ENCODE measurements around the gene KIF22. TPM values are rescaled to one million over a fixed set of nuclear protein-coding genes. Genes with fewer than 3 reads are reported as not detected.
A peak's percentile ranks its signal among the peaks of the same experiment; 100 is the strongest.
"Not testable (repeated sequence)": the region's sequence is repeated elsewhere in the genome, so short reads cannot be mapped to it uniquely, and the experiment has no call there.

The KIF22 gene
- total and polyA plus RNA-seq, 3 experiments from 2014 or later: 61.2 to 131 (median 118) TPM

GRCh38 chr16:29745853-29746345 is 44.7 kb upstream of the KIF22 start, which contains the start of gene C16orf54:
Gene C16orf54, minus strand, starts transcription at chr16:29745990. Its CDS starts 1,039 bp downstream, at chr16:29744951.
- H3K4me1 Mint-ChIP-seq: peaks cover 57 to 70% (median 61%) of the 10 kb centered on the region in 3 donors
- Histone ChIP-seq H3K36me3 (ENCODE audit: insufficient read depth, low read length) (peaks cover 21% of the 10 kb centered on the region), H3K27ac (ENCODE audit: low read depth, low read length) (peak within 1 kb of the TSS; percentile 97), H3K9me3 (ENCODE audit: low read length) (no peaks in the 10 kb centered on the region), H3K4me1 (ENCODE audit: insufficient read depth, low read length) (peaks cover 65% of the 10 kb centered on the region), H3K27me3 (ENCODE audit: insufficient read depth, low read length, poor library complexity, severe bottlenecking) (no peaks in the 10 kb centered on the region), H3K4me3 (ENCODE audit: low read length) (peak within 1 kb of the TSS; percentile 86)
- H3K9me3 Mint-ChIP-seq: peaks cover 0 to 3% (median 0%) of the 10 kb centered on the region in 5 donors
- CTCF ChIA-PET: interaction anchor here (1.0 to 4.9 kb wide), 8 partner anchors 9 to 70 kb away, joined by 3 to 28 read pairs (median 4); partner anchors contain the start of genes KIF22 and PAGR1
- DNase-seq: peak; percentile 89 to 99 (median 98)
- peak within 1 kb of the TSS; percentile 98 to 100 (median 100) for H3K27ac Mint-ChIP-seq
- POLR2A ChIA-PET: interaction anchor here (0.7 to 3.0 kb wide), 9 partner anchors 9 to 66 kb away, joined by 3 to 28 read pairs (median 6); partner anchors contain the start of gene KIF22
- H3K36me3 Mint-ChIP-seq: peaks cover 24 to 66% (median 27%) of the 10 kb centered on the region in 3 donors
- peaks cover 0 to 5% of the 10 kb centered on the region in 2 donors for H3K27me3 Mint-ChIP-seq
- peak within 1 kb of the TSS; percentile 96 to 100 (median 99) for H3K4me3 Mint-ChIP-seq

DNA sequence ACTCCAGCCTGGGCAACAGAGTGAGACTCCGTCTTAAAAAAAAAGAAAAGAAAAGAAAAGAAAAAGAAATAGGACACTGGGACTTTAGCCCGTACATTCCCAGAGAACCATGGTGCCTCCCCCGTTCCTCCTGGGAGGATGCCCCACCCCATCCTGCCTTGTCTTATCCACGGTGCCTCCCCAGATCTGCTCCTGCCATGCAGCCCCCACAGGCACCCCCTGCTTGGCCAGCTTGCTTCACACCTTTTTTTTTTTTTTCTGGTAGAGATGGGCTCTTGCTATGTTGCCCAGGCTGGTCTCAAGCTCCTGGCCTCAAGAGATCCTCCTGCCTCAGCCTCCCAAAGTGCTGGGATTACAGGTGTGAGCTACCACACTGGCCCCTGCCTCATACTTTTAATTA is 44.0 kb upstream of the KIF22 start:
- H3K27me3 Mint-ChIP-seq; H3K9me3 ChIP-seq (ENCODE audit: low read length); H3K27me3 ChIP-seq (ENCODE audit: insufficient read depth, low read length, poor library complexity, severe bottlenecking); H3K9me3 Mint-ChIP-seq: not testable (repeated sequence)
- H3K4me3 Mint-ChIP-seq: peak overlapping the region; percentile 96 to 100 (median 99)
- Histone ChIP-seq H3K27ac (ENCODE audit: low read depth, low read length) (peak overlapping the region; percentile 97), H3K4me3 (ENCODE audit: low read length) (peak overlapping the region; percentile 86), H3K36me3 (ENCODE audit: insufficient read depth, low read length) (peaks cover 21% of the 10 kb centered on the region), H3K4me1 (ENCODE audit: insufficient read depth, low read length) (peaks cover 58% of the 10 kb centered on the region)
- H3K36me3 Mint-ChIP-seq: peaks cover 21 to 60% (median 22%) of the 10 kb centered on the region in 3 donors
- CTCF ChIA-PET: interaction anchor here (0.7 to 4.9 kb wide), 9 partner anchors 8 to 69 kb away, joined by 3 to 28 read pairs (median 4); partner anchors contain the start of genes KIF22 and PAGR1
- peak in 1 of 5 donors; percentile 18 for DNase-seq
- peak overlapping the region; percentile 98 to 100 (median 100) for H3K27ac Mint-ChIP-seq
- peaks cover 51 to 69% (median 55%) of the 10 kb centered on the region in 3 donors for H3K4me1 Mint-ChIP-seq
- POLR2A ChIA-PET: interaction anchor here (0.7 to 3.0 kb wide), 10 partner anchors 8 to 154 kb away, joined by 3 to 28 read pairs (median 4); partner anchors contain the start of gene KIF22

DNA sequence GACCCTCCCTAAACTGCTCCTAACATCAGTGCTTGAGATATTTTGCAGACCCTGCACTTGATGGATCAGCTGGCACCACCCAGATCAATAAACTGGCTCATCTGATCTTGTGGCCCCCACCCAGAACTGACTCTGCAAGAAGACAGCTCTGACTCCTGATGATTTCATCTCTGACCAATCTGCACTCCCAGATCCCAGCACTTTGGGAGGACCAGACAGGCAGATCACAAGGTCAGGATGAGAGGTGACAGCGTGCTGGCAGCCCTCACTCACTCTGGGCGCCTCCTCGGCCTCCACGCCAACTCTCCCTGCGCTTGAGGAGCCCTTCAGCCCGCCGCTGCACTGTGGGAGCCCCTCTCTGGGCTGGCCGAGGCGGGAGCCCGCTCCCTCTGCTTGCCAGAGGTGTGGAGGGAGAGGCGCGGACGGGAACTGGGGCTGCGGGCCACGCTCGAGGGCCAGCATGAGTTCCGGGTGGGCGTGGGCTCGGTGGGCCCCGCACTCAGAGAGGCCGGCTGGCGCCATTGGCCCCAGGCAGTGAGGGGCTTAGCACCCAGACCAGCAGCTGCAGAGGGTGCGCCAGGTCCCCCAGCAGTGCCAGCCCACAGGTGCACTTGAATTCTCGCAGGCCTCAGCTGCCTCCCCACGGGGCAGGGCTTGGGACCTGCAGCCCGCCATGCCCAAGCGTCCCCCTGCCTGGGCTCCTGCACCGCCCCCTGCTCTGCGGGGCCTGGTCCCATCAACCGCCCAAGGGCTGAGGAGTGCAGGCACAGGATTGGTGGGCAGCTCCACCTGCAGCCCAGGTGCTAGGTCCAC is 42.4 kb upstream of the KIF22 start:
- CTCF ChIA-PET: interaction anchor here (0.8 to 1.9 kb wide), 3 partner anchors 37 to 74 kb away, joined by 3 to 7 read pairs (median 3); no protein-coding TSS in a partner anchor

DNA sequence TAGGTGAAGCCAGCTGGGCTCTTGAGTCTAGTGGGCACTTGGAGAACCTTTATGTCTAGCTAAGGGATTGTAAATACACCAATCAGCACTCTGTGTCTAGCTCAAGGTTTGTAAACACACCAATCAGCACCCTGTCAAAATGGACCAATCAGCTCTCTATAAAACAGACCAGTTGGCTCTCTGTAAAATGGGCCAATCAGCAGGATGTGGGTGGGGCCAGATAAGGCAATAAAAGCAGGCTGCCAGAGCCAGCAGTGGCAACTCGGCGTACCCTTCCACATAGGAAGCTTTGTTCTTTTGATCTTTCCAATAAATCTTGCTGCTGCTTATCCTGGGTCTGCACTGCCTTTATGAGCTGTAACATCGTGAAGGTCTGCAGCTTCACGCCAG is 41.8 kb upstream of the KIF22 start:
- H3K36me3 ChIP-seq (ENCODE audit: insufficient read depth, low read length); H3K27me3 ChIP-seq (ENCODE audit: insufficient read depth, low read length, poor library complexity, severe bottlenecking); H3K9me3 ChIP-seq (ENCODE audit: low read length); H3K27me3 Mint-ChIP-seq; H3K27ac ChIP-seq (ENCODE audit: low read depth, low read length); POLR2A ChIA-PET; H3K4me3 ChIP-seq (ENCODE audit: low read length); H3K9me3 Mint-ChIP-seq: not testable (repeated sequence)
- DNase-seq: peak in 1 of 5 donors; percentile 31
- CTCF ChIA-PET: interaction anchor here (0.6 to 1.9 kb wide), 4 partner anchors 37 to 74 kb away, joined by 3 to 7 read pairs (median 3); no protein-coding TSS in a partner anchor
- H3K4me1 ChIP-seq (ENCODE audit: insufficient read depth, low read length): peaks cover 36% of the 10 kb centered on the region
- Mint-ChIP-seq H3K27ac (peak overlapping the region in 7 of 8 donors; percentile 33 to 86 (median 74)), H3K36me3 (peaks cover 14 to 38% (median 18%) of the 10 kb centered on the region in 3 donors), H3K4me3 (peak overlapping the region in 2 of 7 donors; percentile 12 to 15), H3K4me1 (peaks cover 33 to 50% (median 33%) of the 10 kb centered on the region in 3 donors)

More for the DNA sequence above, 42.4 kb upstream of the KIF22 start:
- H3K27me3 Mint-ChIP-seq: peaks cover 0 to 5% of the 10 kb centered on the region in 2 donors
- H3K4me1 ChIP-seq (ENCODE audit: insufficient read depth, low read length): peaks cover 42% of the 10 kb centered on the region
- peaks cover 14% of the 10 kb centered on the region for H3K36me3 ChIP-seq (ENCODE audit: insufficient read depth, low read length)
- H3K4me1 Mint-ChIP-seq: peaks cover 37 to 52% (median 39%) of the 10 kb centered on the region in 3 donors
- peak overlapping the region in 4 of 7 donors; percentile 4 to 55 (median 24) for H3K4me3 Mint-ChIP-seq
- POLR2A ChIA-PET: no interaction called here
- DNase-seq: peak in 1 of 5 donors; percentile 24
- no peak overlapping the region for H3K4me3 ChIP-seq (ENCODE audit: low read length)
- peaks cover 0 to 3% (median 0%) of the 10 kb centered on the region in 5 donors for H3K9me3 Mint-ChIP-seq
- no peak overlapping the region for H3K27ac ChIP-seq (ENCODE audit: low read depth, low read length)
- no peaks in the 10 kb centered on the region for H3K27me3 ChIP-seq (ENCODE audit: insufficient read depth, low read length, poor library complexity, severe bottlenecking)
- peak overlapping the region; percentile 70 to 100 (median 98) for H3K27ac Mint-ChIP-seq
- H3K9me3 ChIP-seq (ENCODE audit: low read length): no peaks in the 10 kb centered on the region
- H3K36me3 Mint-ChIP-seq: peaks cover 19 to 44% (median 20%) of the 10 kb centered on the region in 3 donors

DNA sequence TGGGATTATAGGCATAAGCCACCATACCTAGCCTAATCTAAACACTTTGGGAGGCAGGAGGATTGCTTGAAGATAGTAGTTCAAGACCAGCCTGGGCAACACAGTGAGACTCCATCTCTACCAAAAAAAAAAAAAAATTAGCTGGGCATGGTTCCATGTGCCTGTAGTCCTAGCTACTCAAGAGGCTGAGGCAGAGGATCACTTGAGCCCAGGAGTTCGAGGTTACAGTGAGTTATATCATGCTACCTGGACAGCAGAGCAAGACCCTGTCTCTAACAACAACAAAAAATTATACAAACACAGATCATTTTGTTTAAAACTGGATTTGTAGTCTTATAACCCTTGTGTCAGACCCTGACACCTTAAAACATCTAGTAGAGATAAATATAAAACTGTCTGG is 37.0 kb upstream of the KIF22 start:
- H3K4me1 Mint-ChIP-seq: peaks cover 12 to 40% (median 20%) of the 10 kb centered on the region in 3 donors
- H3K27ac Mint-ChIP-seq: peak overlapping the region in 2 of 8 donors; percentile 19 to 43
- no peaks in the 10 kb centered on the region for H3K27me3 ChIP-seq (ENCODE audit: insufficient read depth, low read length, poor library complexity, severe bottlenecking)
- ChIA-PET POLR2A (interaction anchor here (0.7 to 1.6 kb wide), 4 partner anchors 8 to 37 kb away, joined by 4 to 6 read pairs (median 6); partner anchors contain the start of genes C16orf54 and KIF22), CTCF (interaction anchor here (0.9 to 3.5 kb wide), 9 partner anchors 15 to 62 kb away, joined by 3 to 14 read pairs (median 3); partner anchors contain the start of genes KIF22 and PAGR1)
- H3K4me3 Mint-ChIP-seq: peak overlapping the region in 3 of 7 donors; percentile 10 to 41 (median 26)
- DNase-seq: no peak
- H3K4me3 ChIP-seq (ENCODE audit: low read length): no peak overlapping the region
- no peaks in the 10 kb centered on the region for H3K27me3 Mint-ChIP-seq
- H3K36me3 ChIP-seq (ENCODE audit: insufficient read depth, low read length): no peaks in the 10 kb centered on the region
- no peaks in the 10 kb centered on the region for H3K9me3 ChIP-seq (ENCODE audit: low read length)
- peaks cover 4 to 11% (median 5%) of the 10 kb centered on the region in 3 donors for H3K36me3 Mint-ChIP-seq
- H3K27ac ChIP-seq (ENCODE audit: low read depth, low read length): no peak overlapping the region
- no peaks in the 10 kb centered on the region for H3K9me3 Mint-ChIP-seq
- peaks cover 29% of the 10 kb centered on the region for H3K4me1 ChIP-seq (ENCODE audit: insufficient read depth, low read length)

GRCh38 chr16:29756654-29757053 is 33.9 kb upstream of the KIF22 start:
- ChIA-PET CTCF (interaction anchor here (0.8 to 2.0 kb wide), 5 partner anchors 12 to 92 kb away, joined by 3 to 7 read pairs (median 3); partner anchors contain the start of gene KIF22), POLR2A (interaction anchor here (0.7 kb wide), 1 partner anchor 13 kb away, joined by 3 read pairs; no protein-coding TSS in a partner anchor)
- Histone ChIP-seq H3K36me3 (ENCODE audit: insufficient read depth, low read length) (no peaks in the 10 kb centered on the region), H3K27me3 (ENCODE audit: insufficient read depth, low read length, poor library complexity, severe bottlenecking) (no peaks in the 10 kb centered on the region), H3K9me3 (ENCODE audit: low read length) (no peaks in the 10 kb centered on the region), H3K4me3 (ENCODE audit: low read length) (no peak overlapping the region), H3K27ac (ENCODE audit: low read depth, low read length) (no peak overlapping the region), H3K4me1 (ENCODE audit: insufficient read depth, low read length) (peaks cover 22% of the 10 kb centered on the region)
- Mint-ChIP-seq H3K36me3 (no peaks in the 10 kb centered on the region), H3K27me3 (no peaks in the 10 kb centered on the region), H3K4me3 (no peak overlapping the region), H3K9me3 (no peaks in the 10 kb centered on the region), H3K4me1 (peaks cover 9 to 33% (median 19%) of the 10 kb centered on the region in 3 donors), H3K27ac (peak overlapping the region in 4 of 8 donors; percentile 0 to 81 (median 64))
- peak in 1 of 5 donors; percentile 62 for DNase-seq

DNA sequence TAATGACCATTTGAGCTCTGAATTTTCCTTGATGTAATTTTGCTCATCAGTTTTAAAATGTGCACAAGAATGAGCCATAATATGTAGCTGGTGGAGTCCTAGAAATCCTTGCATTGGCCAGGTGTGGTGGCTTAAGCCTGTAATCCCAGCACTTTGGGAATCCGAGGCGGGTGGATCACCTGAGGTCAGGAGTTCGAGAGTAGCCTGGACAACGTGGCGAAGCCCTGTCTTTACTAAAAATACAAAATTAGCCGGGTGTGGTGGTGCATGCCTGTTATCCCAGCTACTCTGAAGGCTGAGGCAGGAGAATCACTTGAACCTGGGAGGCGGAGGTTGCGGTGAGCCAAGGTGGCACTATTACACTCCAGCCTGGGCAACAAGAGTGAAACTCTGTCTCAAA is 33.5 kb upstream of the KIF22 start:
- not testable (repeated sequence) for H3K36me3 ChIP-seq (ENCODE audit: insufficient read depth, low read length); H3K36me3 Mint-ChIP-seq; DNase-seq; H3K27me3 ChIP-seq (ENCODE audit: insufficient read depth, low read length, poor library complexity, severe bottlenecking); H3K27me3 Mint-ChIP-seq; H3K9me3 Mint-ChIP-seq; H3K9me3 ChIP-seq (ENCODE audit: low read length); H3K27ac ChIP-seq (ENCODE audit: low read depth, low read length); H3K4me3 ChIP-seq (ENCODE audit: low read length); H3K4me3 Mint-ChIP-seq
- CTCF ChIA-PET: interaction anchor here (0.9 to 2.0 kb wide), 4 partner anchors 18 to 91 kb away, joined by 3 to 7 read pairs (median 4); partner anchors contain the start of gene KIF22
- peaks cover 9 to 33% (median 19%) of the 10 kb centered on the region in 3 donors for H3K4me1 Mint-ChIP-seq
- peaks cover 22% of the 10 kb centered on the region for H3K4me1 ChIP-seq (ENCODE audit: insufficient read depth, low read length)
- peak overlapping the region in 1 of 8 donors; percentile 0 for H3K27ac Mint-ChIP-seq
- POLR2A ChIA-PET: interaction anchor here (0.7 kb wide), 1 partner anchor 13 kb away, joined by 3 read pairs; no protein-coding TSS in a partner anchor
